Eye (tissue), 1 donor: ENCODE measurements around the gene BCAN.
A peak's percentile ranks its signal among the peaks of the same experiment; 100 is the strongest.
"Not testable (repeated sequence)": the region's sequence is repeated elsewhere in the genome, so short reads cannot be mapped to it uniquely, and the experiment has no call there.

Source experiments
- DNase-seq: peaks from one replicate; pipeline ENCODE4 v3.0.0-alpha.2; 2015

The BCAN gene

GRCh38 chr1:156616463-156616862 is 25.5 kb upstream of the BCAN start:
- DNase-seq = no peak

GRCh38 chr1:156618853-156619581 is 22.9 kb upstream of the BCAN start, which contains the start of gene HAPLN2:
Gene HAPLN2, plus strand, starts transcription at chr1:156619415. Its CDS starts 4,076 bp downstream, at chr1:156623491.
- DNase-seq = peak; percentile 58

- DNase-seq = no peak
These were observed 22.3 kb upstream of the BCAN start for GRCh38 chr1:156619582-156619955.

- no peak for DNase-seq
These were observed 19.2 kb upstream of the BCAN start for GRCh38 chr1:156622581-156623297.

- peak; percentile 83 for DNase-seq
These were observed 17.7 kb upstream of the BCAN start for GRCh38 chr1:156623946-156624813.

- no peak for DNase-seq
These were observed 17.0 kb upstream of the BCAN start for GRCh38 chr1:156624814-156625435.

- DNase-seq = peak; percentile 82
These were observed 16.4 kb upstream of the BCAN start for GRCh38 chr1:156625436-156626078.

- DNase-seq = no peak
These were observed 15.9 kb upstream of the BCAN start for GRCh38 chr1:156626079-156626438.

GRCh38 chr1:156627313-156627880 is 14.5 kb upstream of the BCAN start:
- DNase-seq = peak; percentile 85

- no peak for DNase-seq
These were observed 12.0 kb upstream of the BCAN start for GRCh38 chr1:156629823-156630449.

GRCh38 chr1:156631152-156631551 is 10.8 kb upstream of the BCAN start:
- DNase-seq = not testable (repeated sequence)

- no peak for DNase-seq
These were observed 9.6 kb upstream of the BCAN start for GRCh38 chr1:156632355-156632754.

- no peak for DNase-seq
These were observed 3.5 kb upstream of the BCAN start for GRCh38 chr1:156638189-156638985.

- no peak for DNase-seq
These were observed 2.3 kb upstream of the BCAN start for GRCh38 chr1:156639601-156640101.

- no peak for DNase-seq
These were observed 843 bp upstream of the BCAN start for GRCh38 chr1:156640842-156641706.

- DNase-seq = no peak
These were observed 540 bp downstream of the BCAN start for GRCh38 chr1:156642265-156643048.

GRCh38 chr1:156643049-156643777 is 1.3 kb downstream of the BCAN start:
- no peak for DNase-seq

- DNase-seq = no peak
These were observed 1.8 kb downstream of the BCAN start for GRCh38 chr1:156643778-156644092.
